Measurements from ENCODE around the gene MPC2.
"Not testable (repeated sequence)": the region's sequence is repeated elsewhere in the genome, so short reads cannot be mapped to it uniquely, and the experiment has no call there.

The MPC2 gene

GRCh38 chr1:167878372-167879160, 58.3 kb downstream of the MPC2 start:
- DNase-seq (ENCODE audit: insufficient read length, low spot score) = no peak
- no peak for FAIRE-seq
- TF ChIP-seq CTCF (IDR thresholded peaks at IDR 0.05; ENCODE audit: insufficient read depth, missing control alignments) = no peak

GRCh38 chr1:167876597-167877175, 60.2 kb downstream of the MPC2 start:
- FAIRE-seq = no peak
- TF ChIP-seq CTCF (IDR thresholded peaks at IDR 0.05; ENCODE audit: insufficient read depth, missing control alignments) = no peak
- DNase-seq (ENCODE audit: insufficient read length, low spot score) = no peak

GRCh38 chr1:167871331-167871730, 65.5 kb downstream of the MPC2 start:
- FAIRE-seq = no peak
- no peak for TF ChIP-seq CTCF (IDR thresholded peaks at IDR 0.05; ENCODE audit: insufficient read depth, missing control alignments)
- no peak for DNase-seq (ENCODE audit: insufficient read length, low spot score)

- not testable (repeated sequence) for DNase-seq (ENCODE audit: insufficient read length, low spot score)
- FAIRE-seq = peak; percentile 32
Observed at GRCh38 chr1:167869157-167870001, 67.5 kb downstream of the MPC2 start.

GRCh38 chr1:167866739-167867414, 70.0 kb downstream of the MPC2 start:
- FAIRE-seq; DNase-seq (ENCODE audit: insufficient read length, low spot score): not testable (repeated sequence)
